A549 (cell line): ENCODE data around the gene STAT5A. TPM values are rescaled to one million over a fixed set of nuclear protein-coding genes. Genes with fewer than 3 reads are reported as not detected.
"Not testable (repeated sequence)": the region's sequence is repeated elsewhere in the genome, so short reads cannot be mapped to it uniquely, and the experiment has no call there.

ENCODE experiments used
- ATAC-seq, 2 experiments: fragments of 200-7000 bp in 1 of 2; fragments of >200 bp in 1 of 2; cut with Nextera tagmentation in 1 of 2; cut with Tn5 transposase in 1 of 2; 3 replicates each; pipeline versions ENCODE4 v1.8.0 to v1.9.1; 2018 to 2020; ENCODE audit warnings: mild to moderate bottlenecking in 1 of 2, moderate library complexity in 1 of 2
- CTCF ChIA-PET: fragments of 300-600 bp; sonication (Branson Sonifier 250); formaldehyde crosslinking; extraction: SDS; loops from one replicate; lab custom pipeline; 2021; ENCODE audit warnings: antibody characterized with exemption, inconsistent platforms; lab: Yijun Ruan, JAX
- POLR2A ChIA-PET: fragments of 350-600 bp; formaldehyde crosslinking; extraction: SDS; loops from one replicate; lab custom pipeline; 2021; ENCODE audit warnings: antibody characterized with exemption, inconsistent platforms; lab: Yijun Ruan, JAX
- DNase-seq, 2 experiments: peaks; one replicate each; pipeline versions ENCODE4 v3.0.0 to v3.0.0-alpha.2; 2011 to 2016; ENCODE audit warnings: low read depth in 1 of 2, low spot score in 1 of 2
- FAIRE-seq: peaks from 2 replicates; lab custom pipeline; 2011; peaks lifted over from hg19 to GRCh38; lab: Jason Lieb, UNC
- H3K27ac ChIP-seq, 2 experiments: fragments of >200 bp; sonication (Bioruptor Twin); formaldehyde crosslinking; 3 replicates each; pipeline ENCODE4 v1.5.1; 2016 to 2017
- H3K4me1 ChIP-seq: fragments of >200 bp; sonication (Bioruptor Twin); formaldehyde crosslinking; 3 replicates; pipeline ENCODE4 v1.6.1; 2016
- H3K4me2 ChIP-seq: fragments of >200 bp; sonication (Bioruptor Twin); formaldehyde crosslinking; 3 replicates; pipeline ENCODE4 v1.6.1; 2016
- H3K4me3 ChIP-seq: fragments of >200 bp; sonication (Bioruptor Twin); formaldehyde crosslinking; 3 replicates; pipeline ENCODE4 v1.5.1; 2016
- H3K9me3 ChIP-seq: fragments of >200 bp; sonication (Bioruptor Twin); formaldehyde crosslinking; 3 replicates; pipeline ENCODE4 v1.6.1; 2016
- ATOH8 ChIP-seq: fragments of 250-450 bp; sonication (Bioruptor Pico); IDR thresholded peaks from 2 replicates; pipeline ENCODE4 v1.5.0; 2020; ENCODE audit warnings: low read depth, mild to moderate bottlenecking, moderate library complexity
- BCL3 ChIP-seq: fragments of >200 bp; sonication (Bioruptor Twin); formaldehyde crosslinking; IDR thresholded peaks from 3 replicates; pipeline ENCODE4 v1.6.1; 2016
- CBX8 ChIP-seq: fragments of 200-600 bp; sonication (generic); IDR thresholded peaks from 2 replicates; pipeline ENCODE4 v1.6.1; 2016
- CTCF ChIP-seq: fragments of >200 bp; sonication (Bioruptor Twin); formaldehyde crosslinking; IDR thresholded peaks from 3 replicates; pipeline ENCODE4 v1.5.1; 2016
- E2F6 ChIP-seq: IDR thresholded peaks from 2 replicates; pipeline ENCODE4 v1.6.1; 2012; ENCODE audit warnings: low read depth, borderline replicate concordance
- ESRRA ChIP-seq: fragments of 150-350 bp; IDR thresholded peaks from 2 replicates; pipeline ENCODE4 v1.6.1; 2014; ENCODE audit warnings: mild to moderate bottlenecking, low read length, borderline replicate concordance
- GATA3 ChIP-seq: IDR thresholded peaks from 2 replicates; pipeline ENCODE4 v1.6.1; 2012; ENCODE audit warnings: borderline replicate concordance
- HES2 ChIP-seq: fragments of >200 bp; sonication (Bioruptor Twin); formaldehyde crosslinking; IDR thresholded peaks from 2 replicates; pipeline ENCODE4 v1.6.1; 2016
- HOXB13 ChIP-seq: fragments of 250-450 bp; sonication (Bioruptor Pico); IDR thresholded peaks from 2 replicates; pipeline ENCODE4 v1.5.0; 2020; ENCODE audit warnings: low read depth, mild to moderate bottlenecking, moderate library complexity
- JUNB ChIP-seq: fragments of >200 bp; sonication (Bioruptor Twin); formaldehyde crosslinking; IDR thresholded peaks from 2 replicates; pipeline ENCODE4 v1.6.1; 2016
- MYC ChIP-seq: IDR thresholded peaks from 2 replicates; pipeline ENCODE4 v1.6.1; 2012; ENCODE audit warnings: mild to moderate bottlenecking, inconsistent platforms, low read length, improper control_type of control experiment, borderline replicate concordance
- NFE2L2 ChIP-seq: fragments of 150-350 bp; conservative IDR thresholded peaks from 2 replicates; pipeline ENCODE4 v1.6.1; 2014; ENCODE audit warnings: low read length
- NR3C1 ChIP-seq: fragments of >200 bp; sonication (Bioruptor Twin); formaldehyde crosslinking; IDR thresholded peaks from 3 replicates; pipeline ENCODE4 v1.6.1; 2017
- RAD21 ChIP-seq, 2 experiments: fragments of >200 bp in 1 of 2; sonication (Bioruptor Twin) in 1 of 2; formaldehyde crosslinking in 1 of 2; IDR thresholded peaks in 1 of 2; conservative IDR thresholded peaks in 1 of 2; 2 replicates in 1 of 2; 3 replicates in 1 of 2; pipeline ENCODE4 v1.6.1; 2012 to 2018; ENCODE audit warnings: inconsistent platforms in 1 of 2
- RARB ChIP-seq: fragments of 250-450 bp; sonication (Bioruptor Pico); IDR thresholded peaks from 2 replicates; pipeline ENCODE4 v1.8.0; 2021; ENCODE audit warnings: mild to moderate bottlenecking, moderate library complexity
- RCOR1 ChIP-seq: fragments of 150-350 bp; IDR thresholded peaks from 2 replicates; pipeline ENCODE4 v1.6.1; 2014; ENCODE audit warnings: antibody characterized with exemption, low read length, low read depth
- SREBF2 ChIP-seq: fragments of 450-650 bp; IDR thresholded peaks from 2 replicates; pipeline ENCODE4 v1.6.1; 2014; ENCODE audit warnings: mild to moderate bottlenecking, moderate library complexity
- TFCP2L1 ChIP-seq: fragments of 250-450 bp; sonication (Bioruptor Pico); IDR thresholded peaks from 2 replicates; pipeline ENCODE4 v1.5.0; 2021; ENCODE audit warnings: mild to moderate bottlenecking
- ZC3H11A ChIP-seq: fragments of 450-650 bp; IDR thresholded peaks from 2 replicates; pipeline ENCODE4 v1.6.1; 2014; ENCODE audit warnings: antibody characterized with exemption, mild to moderate bottlenecking
- ZSCAN20 ChIP-seq: fragments of 250-450 bp; sonication (Bioruptor Pico); IDR thresholded peaks from 2 replicates; pipeline ENCODE4 v1.8.0; 2022; ENCODE audit warnings: mild to moderate bottlenecking, moderate library complexity
- WGBS: methylation state at CpG from one replicate; pipeline ENCODE4 v1.1.6; 2017; ENCODE audit errors: missing lambda C conversion rate; 5-methylcytosine and 5-hydroxymethylcytosine counted together
- polyA plus RNA-seq, 4 experiments: library from polyadenylated mRNA; depleted of rRNA in 3 of 4; stranded (reverse); fragments of >200 nt; fragmentation: RNase III in 1 of 4; extraction: RNeasy Plus Mini Kit Qiagen cat#74134 plus additional on column Dnase treatment in 1 of 4; gene quantifications; 2 replicates in 3 of 4; 3 replicates in 1 of 4; pipeline ENCODE4 v1.2.3, GENCODE V29; 2011 to 2017

STAT5A gene
- polyA plus RNA-seq, 2 of the 4 experiments (the other 2 are of a cell fraction): 2.2 to 4.0 TPM

GRCh38 chr17:42359133-42359532 lies 70.8 kb downstream of the STAT5A start:
- Histone ChIP-seq H3K27ac (no peak overlapping the region), H3K4me3 (no peak overlapping the region), H3K4me2 (no peak overlapping the region), H3K9me3 (no peaks in the 10 kb centered on the region), H3K4me1 (peaks cover 47% of the 10 kb centered on the region)
- ChIA-PET CTCF (interaction anchor here (0.8 to 2.4 kb wide), 12 partner anchors 11 to 168 kb away, joined by 3 to 15 read pairs (median 4); no protein-coding TSS in a partner anchor), POLR2A (no interaction called here)
- 92% methylated on average over 7 of the region's 7 CpGs for WGBS
- TF ChIP-seq JUNB: no peak
- no peak for TF ChIP-seq ATOH8
- no peak for TF ChIP-seq NR3C1
- TF ChIP-seq HES2: no peak
- no peak for TF ChIP-seq CTCF
- TF ChIP-seq ZC3H11A: no peak
- no peak for TF ChIP-seq ZSCAN20 (CRISPR knock-in tag)
- no peak for TF ChIP-seq SREBF2
- TF ChIP-seq TFCP2L1 (CRISPR knock-in tag): no peak
- no peak for TF ChIP-seq BCL3
- no peak for TF ChIP-seq RCOR1
- no peak for TF ChIP-seq GATA3
- TF ChIP-seq RAD21 (conservative IDR thresholded peaks at IDR 0.05 in 1 of 2, IDR thresholded peaks at IDR 0.05 in 1 of 2): no peak
- TF ChIP-seq HOXB13 (CRISPR knock-in tag): no peak
- no peak for TF ChIP-seq RARB
- TF ChIP-seq ESRRA: no peak
- TF ChIP-seq CBX8: no peak
- no peak for TF ChIP-seq NFE2L2
- no peak for TF ChIP-seq MYC
- no peak for TF ChIP-seq E2F6
- no peak for ATAC-seq
- DNase-seq: no peak
- FAIRE-seq: no peak

- ATAC-seq, H3K4me2 ChIP-seq, H3K4me3 ChIP-seq, FAIRE-seq, POLR2A ChIA-PET, DNase-seq, H3K9me3 ChIP-seq: not testable (repeated sequence)
- 96% methylated on average over 2 of the region's 2 CpGs for WGBS
- CTCF ChIA-PET: interaction anchor here (0.6 to 2.4 kb wide), 9 partner anchors 25 to 167 kb away, joined by 3 to 15 read pairs (median 4); no protein-coding TSS in a partner anchor
- H3K4me1 ChIP-seq: peaks cover 45% of the 10 kb centered on the region
- 0 out of 6 replicates have a peak overlapping the region, but pooled peaks of 1 of the 2 experiments have one; percentile 37 for H3K27ac ChIP-seq
These were observed 72.1 kb downstream of the STAT5A start for GRCh38 chr17:42360388-42360787.

Other genes starting within 250 kb of the STAT5A start
- 1.0 and 1.4 TPM in 2 replicates for gene C17orf113, start 237.9 kb upstream of the STAT5A start, polyA plus RNA-seq (2011; rRNA removed)
- 0.55 to 0.80 TPM (median 0.67 TPM) in 3 replicates for gene C17orf113, start 237.9 kb upstream of the STAT5A start, polyA plus RNA-seq (2017; fragmentation: RNase III; extraction: RNeasy Plus Mini Kit Qiagen cat#74134 plus additional on column Dnase treatment)
- gene ZNF385C, start 190.0 kb upstream of the STAT5A start, polyA plus RNA-seq (2011; rRNA removed): 0.61 and 0.86 TPM in 2 replicates
- gene ZNF385C, start 190.0 kb upstream of the STAT5A start, polyA plus RNA-seq (2017; fragmentation: RNase III; extraction: RNeasy Plus Mini Kit Qiagen cat#74134 plus additional on column Dnase treatment): 0.12 to 0.16 TPM (median 0.13 TPM) in 3 replicates
- 0.59 and 0.70 TPM in 2 replicates for gene DHX58, start 175.8 kb upstream of the STAT5A start, polyA plus RNA-seq (2011; rRNA removed)
- gene DHX58, start 175.8 kb upstream of the STAT5A start, polyA plus RNA-seq (2017; fragmentation: RNase III; extraction: RNeasy Plus Mini Kit Qiagen cat#74134 plus additional on column Dnase treatment): 0.26 to 0.37 TPM (median 0.37 TPM) in 3 replicates
- gene KAT2A, start 167.1 kb upstream of the STAT5A start, polyA plus RNA-seq (2011; rRNA removed): 42.2 and 57.4 TPM in 2 replicates
- 64.0 to 74.6 TPM (median 68.1 TPM) in 3 replicates for gene KAT2A, start 167.1 kb upstream of the STAT5A start, polyA plus RNA-seq (2017; fragmentation: RNase III; extraction: RNeasy Plus Mini Kit Qiagen cat#74134 plus additional on column Dnase treatment)
- 0.04 TPM in 1 of 2 replicates, not detected in the other for gene HSPB9, start 165.7 kb upstream of the STAT5A start, polyA plus RNA-seq (2011; rRNA removed)
- not detected in 3 replicates for gene HSPB9, start 165.7 kb upstream of the STAT5A start, polyA plus RNA-seq (2017; fragmentation: RNase III; extraction: RNeasy Plus Mini Kit Qiagen cat#74134 plus additional on column Dnase treatment)
- gene RAB5C, start 133.5 kb upstream of the STAT5A start, polyA plus RNA-seq (2011; rRNA removed): 171 and 179 TPM in 2 replicates
- 217 to 229 TPM (median 222 TPM) in 3 replicates for gene RAB5C, start 133.5 kb upstream of the STAT5A start, polyA plus RNA-seq (2017; fragmentation: RNase III; extraction: RNeasy Plus Mini Kit Qiagen cat#74134 plus additional on column Dnase treatment)
- 0.24 and 0.25 TPM in 2 replicates for gene KCNH4, start 107.4 kb upstream of the STAT5A start, polyA plus RNA-seq (2011; rRNA removed)
- gene KCNH4, start 107.4 kb upstream of the STAT5A start, polyA plus RNA-seq (2017; fragmentation: RNase III; extraction: RNeasy Plus Mini Kit Qiagen cat#74134 plus additional on column Dnase treatment): 0.37 to 0.40 TPM (median 0.39 TPM) in 3 replicates
- not detected in 2 replicates for gene HCRT, start 103.0 kb upstream of the STAT5A start, polyA plus RNA-seq (2011; rRNA removed)
- 0.18 TPM in 1 of 3 replicates, not detected in the others for gene HCRT, start 103.0 kb upstream of the STAT5A start, polyA plus RNA-seq (2017; fragmentation: RNase III; extraction: RNeasy Plus Mini Kit Qiagen cat#74134 plus additional on column Dnase treatment)
- 12.3 and 14.2 TPM in 2 replicates for gene GHDC, start 94.0 kb upstream of the STAT5A start, polyA plus RNA-seq (2011; rRNA removed)
- 19.4 to 25.7 TPM (median 23.4 TPM) in 3 replicates for gene GHDC, start 94.0 kb upstream of the STAT5A start, polyA plus RNA-seq (2017; fragmentation: RNase III; extraction: RNeasy Plus Mini Kit Qiagen cat#74134 plus additional on column Dnase treatment)
- 37.6 and 51.7 TPM in 2 replicates for gene STAT5B, start 12.1 kb upstream of the STAT5A start, polyA plus RNA-seq (2011; rRNA removed)
- 29.4 to 33.1 TPM (median 31.2 TPM) in 3 replicates for gene STAT5B, start 12.1 kb upstream of the STAT5A start, polyA plus RNA-seq (2017; fragmentation: RNase III; extraction: RNeasy Plus Mini Kit Qiagen cat#74134 plus additional on column Dnase treatment)
- 72.8 and 81.9 TPM in 2 replicates for gene STAT3, start 99.9 kb downstream of the STAT5A start, polyA plus RNA-seq (2011; rRNA removed)
- 97.8 to 115 TPM (median 109 TPM) in 3 replicates for gene STAT3, start 99.9 kb downstream of the STAT5A start, polyA plus RNA-seq (2017; fragmentation: RNase III; extraction: RNeasy Plus Mini Kit Qiagen cat#74134 plus additional on column Dnase treatment)
- 91.4 and 101 TPM in 2 replicates for gene CAVIN1, start 134.8 kb downstream of the STAT5A start, polyA plus RNA-seq (2011; rRNA removed)
- 371 to 416 TPM (median 377 TPM) in 3 replicates for gene CAVIN1, start 134.8 kb downstream of the STAT5A start, polyA plus RNA-seq (2017; fragmentation: RNase III; extraction: RNeasy Plus Mini Kit Qiagen cat#74134 plus additional on column Dnase treatment)
- 33.7 and 59.6 TPM in 2 replicates for gene ATP6V0A1, start 170.4 kb downstream of the STAT5A start, polyA plus RNA-seq (2011; rRNA removed)
- gene ATP6V0A1, start 170.4 kb downstream of the STAT5A start, polyA plus RNA-seq (2017; fragmentation: RNase III; extraction: RNeasy Plus Mini Kit Qiagen cat#74134 plus additional on column Dnase treatment): 25.8 to 27.3 TPM (median 26.7 TPM) in 3 replicates
- gene NAGLU, start 247.7 kb downstream of the STAT5A start, polyA plus RNA-seq (2011; rRNA removed): 17.8 and 18.0 TPM in 2 replicates
- gene NAGLU, start 247.7 kb downstream of the STAT5A start, polyA plus RNA-seq (2017; fragmentation: RNase III; extraction: RNeasy Plus Mini Kit Qiagen cat#74134 plus additional on column Dnase treatment): 28.2 to 34.5 TPM (median 34.0 TPM) in 3 replicates